Measurements from ENCODE around the gene GRIP1. TPM values are rescaled to one million over a fixed set of nuclear protein-coding genes. Genes with fewer than 3 reads are reported as not detected.

GRIP1 gene
- total and polyA plus RNA-seq, 10 of the 15 experiments (the other 5 are each of a cell fraction or from before 2014, with no cell fraction given), result 0.05 to 0.85 (median 0.50) TPM; not detected in 7

DNA sequence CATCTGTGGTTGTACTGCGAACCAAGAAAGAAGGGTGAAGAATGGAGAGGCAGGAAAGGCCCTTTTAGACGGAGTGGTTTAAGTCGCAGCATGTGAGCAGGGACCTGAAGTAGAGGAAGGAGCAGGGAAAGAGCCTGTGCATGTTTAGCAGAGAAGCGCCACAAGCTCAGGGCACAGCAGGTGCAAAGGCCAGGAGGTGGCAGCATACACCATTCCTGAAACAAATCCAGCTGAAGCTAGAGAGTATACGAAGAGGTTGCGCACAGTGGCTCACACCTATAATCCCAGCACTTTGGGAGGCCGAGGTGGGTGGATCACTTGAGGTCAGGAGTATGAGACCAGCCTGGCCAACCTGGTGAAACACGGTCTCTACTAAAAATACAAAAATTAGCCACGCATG, 326.7 kb downstream of the GRIP1 start:
- Histone ChIP-seq H3K4me1 (ENCODE audit: control insufficient read depth, insufficient read depth, low read length) (no peaks in the 10 kb centered on the region), H3K36me3 (ENCODE audit: control insufficient read depth in 2 of 2, insufficient read depth in 2 of 2, low read length in 1 of 2) (no peaks in the 10 kb centered on the region), H4K20me1 (ENCODE audit: control insufficient read depth, insufficient read depth) (no peaks in the 10 kb centered on the region), H3K4me3 (no peak overlapping the region), H3K27me3 (replicated peaks in 1 of 2; ENCODE audit: control insufficient read depth in 2 of 2, insufficient read depth in 2 of 2, low read length in 1 of 2) (no peaks in the 10 kb centered on the region), H3K27ac (ENCODE audit: control insufficient read depth, insufficient read depth) (no peak overlapping the region), H2AFZ (ENCODE audit: control insufficient read depth, low read depth, low read length) (no peak overlapping the region), H3K79me2 (ENCODE audit: control insufficient read depth, insufficient read depth, low read length) (no peaks in the 10 kb centered on the region), H3K4me2 (ENCODE audit: control insufficient read depth, insufficient read depth) (no peak overlapping the region), H3K9ac (ENCODE audit: control insufficient read depth, insufficient read depth, low read length) (no peak overlapping the region), H3K9me3 (replicated peaks; ENCODE audit: control insufficient read depth, insufficient read depth, low read length) (no peaks in the 10 kb centered on the region)
- WGBS (ENCODE audit: insufficient coverage, insufficient replicate concordance, low lambda C conversion rate, missing lambda C conversion rate), result 74% methylated on average over 9 of the region's 9 CpGs
- TF ChIP-seq, protein P1, sequence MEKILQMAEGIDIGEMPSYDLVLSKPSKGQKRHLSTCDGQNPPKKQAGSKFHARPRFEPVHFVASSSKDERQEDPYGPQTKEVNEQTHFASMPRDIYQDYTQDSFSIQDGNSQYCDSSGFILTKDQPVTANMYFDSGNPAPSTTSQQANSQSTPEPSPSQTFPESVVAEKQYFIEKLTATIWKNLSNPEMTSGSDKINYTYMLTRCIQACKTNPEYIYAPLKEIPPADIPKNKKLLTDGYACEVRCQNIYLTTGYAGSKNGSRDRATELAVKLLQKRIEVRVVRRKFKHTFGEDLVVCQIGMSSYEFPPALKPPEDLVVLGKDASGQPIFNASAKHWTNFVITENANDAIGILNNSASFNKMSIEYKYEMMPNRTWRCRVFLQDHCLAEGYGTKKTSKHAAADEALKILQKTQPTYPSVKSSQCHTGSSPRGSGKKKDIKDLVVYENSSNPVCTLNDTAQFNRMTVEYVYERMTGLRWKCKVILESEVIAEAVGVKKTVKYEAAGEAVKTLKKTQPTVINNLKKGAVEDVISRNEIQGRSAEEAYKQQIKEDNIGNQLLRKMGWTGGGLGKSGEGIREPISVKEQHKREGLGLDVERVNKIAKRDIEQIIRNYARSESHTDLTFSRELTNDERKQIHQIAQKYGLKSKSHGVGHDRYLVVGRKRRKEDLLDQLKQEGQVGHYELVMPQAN (conservative IDR thresholded peaks at IDR 0.05), result no peak
- TF ChIP-seq MYB (IDR thresholded peaks at IDR 0.05; ENCODE audit: borderline replicate concordance, low read depth, low read length), result no peak
- no peak for TF ChIP-seq RB1 (IDR thresholded peaks at IDR 0.05; ENCODE audit: borderline replicate concordance)
- TF ChIP-seq PML (IDR thresholded peaks at IDR 0.05; ENCODE audit: low read length), result no peak
- no peak for TF ChIP-seq MEF2A (IDR thresholded peaks at IDR 0.05; ENCODE audit: insufficient read depth, low read depth, low read length)
- TF ChIP-seq, protein P2, sequence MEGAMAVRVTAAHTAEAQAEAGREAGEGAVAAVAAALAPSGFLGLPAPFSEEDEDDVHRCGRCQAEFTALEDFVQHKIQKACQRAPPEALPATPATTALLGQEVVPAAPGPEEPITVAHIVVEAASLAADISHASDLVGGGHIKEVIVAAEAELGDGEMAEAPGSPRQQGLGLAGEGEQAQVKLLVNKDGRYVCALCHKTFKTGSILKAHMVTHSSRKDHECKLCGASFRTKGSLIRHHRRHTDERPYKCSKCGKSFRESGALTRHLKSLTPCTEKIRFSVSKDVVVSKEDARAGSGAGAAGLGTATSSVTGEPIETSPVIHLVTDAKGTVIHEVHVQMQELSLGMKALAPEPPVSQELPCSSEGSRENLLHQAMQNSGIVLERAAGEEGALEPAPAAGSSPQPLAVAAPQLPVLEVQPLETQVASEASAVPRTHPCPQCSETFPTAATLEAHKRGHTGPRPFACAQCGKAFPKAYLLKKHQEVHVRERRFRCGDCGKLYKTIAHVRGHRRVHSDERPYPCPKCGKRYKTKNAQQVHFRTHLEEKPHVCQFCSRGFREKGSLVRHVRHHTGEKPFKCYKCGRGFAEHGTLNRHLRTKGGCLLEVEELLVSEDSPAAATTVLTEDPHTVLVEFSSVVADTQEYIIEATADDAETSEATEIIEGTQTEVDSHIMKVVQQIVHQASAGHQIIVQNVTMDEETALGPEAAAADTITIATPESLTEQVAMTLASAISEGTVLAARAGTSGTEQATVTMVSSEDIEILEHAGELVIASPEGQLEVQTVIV (IDR thresholded peaks at IDR 0.05; ENCODE audit: borderline replicate concordance, partially characterized antibody), result no peak
- no peak for TF ChIP-seq FOS (IDR thresholded peaks at IDR 0.05; ENCODE audit: borderline replicate concordance, extremely low read depth, insufficient read length)
- TF ChIP-seq CHD1 (IDR thresholded peaks at IDR 0.05; ENCODE audit: low read depth, low read length), result no peak
- no peak for TF ChIP-seq SUZ12 (IDR thresholded peaks at IDR 0.05; ENCODE audit: unreplicated experiment)
- no peak for TF ChIP-seq HDAC6 (IDR thresholded peaks at IDR 0.05; ENCODE audit: unreplicated experiment)
- peak; percentile 29 to 36 (median 31); a peak in 2 of 6 replicates for TF ChIP-seq CTCF (IDR thresholded peaks at IDR 0.05 in 2 of 3, conservative IDR thresholded peaks at IDR 0.05 in 1 of 3; ENCODE audit: control insufficient read depth in 2 of 3, extremely low read depth in 1 of 3, insufficient read depth in 1 of 3, low read depth in 3 of 3, low read length in 3 of 3)
- peak; percentile 68 for TF ChIP-seq RAD21 (IDR thresholded peaks at IDR 0.05; ENCODE audit: insufficient read depth, low read depth, low read length)
- ChIA-PET CTCF (interaction anchor here (0.6 to 1.5 kb wide), 5 partner anchors 9 to 82 kb away, joined by 3 to 8 read pairs (median 3); no protein-coding TSS in a partner anchor), POLR2A (no interaction called here), RAD21 (ENCODE audit: unreplicated experiment) (interaction anchor here (0.7 to 0.9 kb wide), 2 partner anchors 38 to 207 kb away, joined by 3 read pairs; no protein-coding TSS in a partner anchor), SMC1A (ENCODE audit: uncharacterized antibody, unreplicated experiment) (interaction anchor here (0.7 kb wide), 1 partner anchor 340 kb away, joined by 3 read pairs; no protein-coding TSS in a partner anchor)
- in situ Hi-C loops (cut with MboI) (no loop called here), intact Hi-C loops (cut with micrococcal nuclease; ENCODE audit: unreplicated experiment) (loop anchor here (2.0 kb wide), 2 partner anchors 47 to 343 kb away; no protein-coding TSS in a partner anchor)
- BruUV-seq (replicated peaks), result TSS peak; percentile 33
- no peak for FAIRE-seq
- ATAC-seq, result peak; percentile 45; the same call in 2 of the 3 replicates
- DNase-seq (ENCODE audit: low read depth, low spot score), result no peak

All from GM12878 (cell line).